NOMO-1 (cell line): Measurements from ENCODE around the gene PPP2R5C.
A peak's percentile ranks its signal among the peaks of the same experiment; 100 is the strongest.

Source experiments
- DNase-seq, 2 experiments: peaks; one replicate each; lab custom pipeline; 2025; ENCODE audit not compliant: unreplicated experiment in 2 of 2; lab: John Stamatoyannopoulos, UW

Gene PPP2R5C

DNA sequence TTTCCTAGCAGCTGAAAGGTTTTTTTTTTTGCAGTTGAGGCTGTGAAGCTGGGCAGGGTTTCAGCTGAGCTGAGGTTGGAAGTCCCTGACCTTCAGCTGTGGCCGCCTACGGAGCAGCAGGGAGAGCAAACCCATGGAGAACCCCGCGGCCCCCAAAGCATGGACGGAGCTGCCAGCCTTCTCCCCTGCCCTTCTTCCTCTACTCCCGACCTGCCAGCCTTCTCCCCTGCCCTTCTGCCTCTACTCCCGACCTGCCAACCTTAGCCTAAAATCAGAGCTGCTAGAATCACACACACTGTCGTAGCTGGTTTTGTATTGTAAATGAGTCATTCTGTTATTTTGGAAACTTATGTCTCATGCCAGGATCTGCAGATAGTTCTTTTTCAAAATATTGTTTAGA, 74.6 kb downstream of the PPP2R5C start:
- no peak for DNase-seq

DNA sequence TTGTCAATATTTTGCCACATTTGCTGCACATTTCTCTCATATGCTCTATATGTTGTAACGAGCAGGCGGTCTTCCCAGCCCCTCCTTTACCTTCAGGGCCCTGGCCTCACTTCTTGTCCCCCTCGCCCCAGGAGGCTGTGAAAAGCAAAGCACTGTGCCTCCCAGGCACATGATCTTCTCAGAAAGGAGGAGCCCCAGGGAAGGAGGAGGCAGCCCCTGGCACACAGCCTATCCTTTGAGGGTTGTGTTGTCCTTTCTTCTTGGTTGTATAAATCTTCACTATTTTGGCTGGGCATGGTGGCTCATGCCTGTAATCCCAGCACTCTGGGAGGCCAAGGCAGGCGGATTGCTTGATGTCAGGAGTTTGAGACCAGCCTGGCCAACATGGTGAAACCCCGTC, 77.0 kb downstream of the PPP2R5C start:
- no peak for DNase-seq

GRCh38 chr14:101839236-101839635, 77.7 kb downstream of the PPP2R5C start:
- no peak for DNase-seq

GRCh38 chr14:101839661-101840060, 78.2 kb downstream of the PPP2R5C start:
- no peak for DNase-seq

- no peak for DNase-seq
Measured at GRCh38 chr14:101840649-101841369, 79.3 kb downstream of the PPP2R5C start.

- DNase-seq, result no peak
Measured at GRCh38 chr14:101843038-101843437, 81.5 kb downstream of the PPP2R5C start.

DNA sequence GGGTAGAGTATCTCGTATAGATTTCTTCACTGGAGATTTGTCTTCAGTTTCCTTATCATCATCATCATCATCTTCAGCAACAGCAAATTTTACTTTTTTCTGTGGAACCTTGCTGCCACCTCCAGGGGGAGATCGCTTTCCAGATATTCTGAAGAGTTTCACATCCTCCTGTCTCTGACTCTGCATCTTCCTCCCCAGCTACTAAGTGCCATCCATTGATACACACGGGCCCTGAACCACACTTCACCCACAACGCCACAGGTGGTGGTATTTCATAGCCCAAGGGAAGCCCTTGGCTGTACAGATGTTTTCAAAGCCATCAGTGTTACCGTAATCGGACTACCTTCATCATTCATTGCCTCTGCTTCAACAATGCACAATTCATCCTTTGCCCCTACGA, 82.2 kb downstream of the PPP2R5C start:
- peak; percentile 73 to 91 for DNase-seq

- no peak for DNase-seq
Measured at GRCh38 chr14:101844219-101844618, 82.7 kb downstream of the PPP2R5C start.

DNA sequence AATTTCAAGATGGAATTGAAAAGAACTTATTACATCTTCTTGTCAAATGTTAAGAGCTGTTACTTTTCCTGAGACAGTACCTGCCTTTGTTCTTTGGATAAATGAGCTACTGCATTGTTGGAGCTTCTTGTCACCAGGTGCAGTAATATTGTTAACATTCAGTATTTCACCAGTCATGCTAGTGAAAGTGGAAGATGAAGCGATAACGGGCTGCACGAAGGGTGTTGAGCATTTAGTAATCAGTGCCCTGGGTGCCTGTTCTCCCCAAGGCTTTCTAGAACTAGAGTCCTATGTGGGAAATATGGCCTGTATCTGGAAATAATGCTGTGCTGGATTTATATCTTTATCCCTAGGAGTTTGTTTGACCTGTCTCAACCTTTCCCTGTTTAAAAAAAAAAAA, 83.2 kb downstream of the PPP2R5C start:
- no peak for DNase-seq

- no peak for DNase-seq
Measured at GRCh38 chr14:101845496-101845895, 84.0 kb downstream of the PPP2R5C start.

- no peak for DNase-seq
Measured at GRCh38 chr14:101845896-101846295, 84.4 kb downstream of the PPP2R5C start.

- no peak for DNase-seq
Measured at GRCh38 chr14:101849125-101849524, 87.6 kb downstream of the PPP2R5C start.

GRCh38 chr14:101849640-101850039, 88.1 kb downstream of the PPP2R5C start:
- no peak for DNase-seq

- DNase-seq, result no peak
Measured at GRCh38 chr14:101851183-101851582, 89.7 kb downstream of the PPP2R5C start.

DNA sequence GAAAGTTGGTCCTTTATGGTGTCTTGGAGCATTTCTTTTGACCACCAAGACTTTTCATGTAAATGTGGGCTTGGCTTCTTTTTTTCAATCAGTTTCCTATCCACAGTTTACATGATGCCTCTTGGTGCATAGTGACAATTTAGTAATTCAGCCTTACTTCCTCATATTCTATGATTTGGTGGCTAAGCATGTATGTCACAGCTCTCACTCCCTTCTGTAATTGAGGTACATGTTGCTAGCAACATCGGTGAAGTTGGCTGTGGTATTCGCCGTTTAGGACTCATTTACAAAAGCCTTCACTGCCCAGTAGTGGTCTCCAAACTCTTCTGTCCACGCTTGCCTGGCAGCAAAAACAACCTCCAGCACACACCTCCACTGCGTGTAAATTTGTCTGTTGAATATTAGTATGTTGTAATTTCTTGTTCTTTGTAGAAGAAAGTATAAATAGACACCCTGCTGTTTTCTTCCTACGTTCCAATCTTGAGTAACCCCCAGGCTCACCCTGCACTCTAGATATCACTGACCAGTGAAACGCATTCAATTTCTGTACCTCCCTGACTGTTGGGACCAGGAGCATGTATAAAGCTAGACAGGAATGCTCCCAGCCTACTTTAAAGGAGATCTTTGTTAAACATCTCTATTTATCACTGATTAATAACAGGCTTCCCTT, 90.4 kb downstream of the PPP2R5C start:
- DNase-seq, result peak; percentile 69 to 95

DNA sequence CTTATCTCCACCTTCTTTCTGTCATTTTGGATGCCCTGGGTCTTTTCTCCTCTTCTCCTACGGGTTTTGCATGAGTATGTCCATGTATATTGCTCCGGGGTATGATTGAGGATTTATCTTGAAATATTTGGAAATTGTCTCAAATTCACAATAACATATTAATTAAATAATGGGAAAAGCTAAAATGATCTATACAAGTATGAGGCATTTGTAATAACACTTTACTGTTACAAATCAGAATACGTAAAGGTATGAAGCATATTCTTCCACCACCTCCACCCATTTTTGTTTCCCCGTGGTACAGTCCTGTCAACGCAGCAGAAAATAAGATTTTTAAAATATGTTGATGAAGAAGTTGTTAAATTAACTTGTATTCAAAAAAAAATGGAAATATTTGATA, 91.3 kb downstream of the PPP2R5C start:
- no peak for DNase-seq

DNA sequence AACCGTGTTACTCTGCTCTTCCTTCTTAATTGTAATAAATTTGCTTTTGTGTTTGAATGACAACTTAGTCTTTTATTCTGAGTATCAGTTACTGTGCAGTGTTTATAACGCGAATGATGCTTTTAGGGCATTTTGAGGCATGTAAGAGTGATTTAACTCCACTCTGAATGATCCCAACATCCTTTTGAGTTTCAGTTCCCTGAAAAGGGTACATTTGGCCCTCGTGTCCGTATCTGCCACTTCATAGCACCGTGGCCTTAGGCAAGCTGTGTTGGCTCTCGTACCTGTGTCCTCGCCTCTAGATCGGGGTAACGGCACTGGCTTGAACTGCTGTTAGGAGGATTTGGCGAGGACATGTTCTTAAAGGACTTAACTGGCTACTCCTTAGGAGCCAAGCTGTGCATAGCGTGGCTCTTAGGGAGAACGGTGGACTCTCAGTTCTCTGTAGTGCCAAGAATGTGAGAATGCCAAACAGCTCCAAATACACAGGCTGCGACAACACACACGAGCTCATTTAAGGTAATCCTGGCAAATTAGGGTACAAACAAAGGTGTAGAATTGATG, 92.0 kb downstream of the PPP2R5C start:
- peak in 1 of 2 experiments; percentile 24 for DNase-seq

- peak; percentile 21 to 57 for DNase-seq
Measured at GRCh38 chr14:101854366-101854765, 92.9 kb downstream of the PPP2R5C start.

GRCh38 chr14:101855958-101856357, 94.4 kb downstream of the PPP2R5C start:
- no peak for DNase-seq

DNA sequence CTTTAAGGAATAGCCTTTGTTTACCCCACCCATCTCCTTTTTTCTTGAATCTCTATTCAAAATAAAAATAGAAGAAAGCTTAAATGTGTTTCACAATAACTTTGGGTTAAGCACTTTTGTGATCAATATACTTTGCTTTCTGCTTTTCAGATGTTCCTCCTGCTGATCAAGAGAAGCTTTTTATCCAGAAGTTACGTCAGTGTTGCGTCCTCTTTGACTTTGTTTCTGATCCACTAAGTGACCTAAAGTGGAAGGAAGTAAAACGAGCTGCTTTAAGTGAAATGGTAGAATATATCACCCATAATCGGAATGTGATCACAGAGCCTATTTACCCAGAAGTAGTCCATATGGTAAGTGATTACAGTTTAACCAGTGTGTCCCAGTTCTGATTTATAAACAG, 95.0 kb downstream of the PPP2R5C start:
- no peak for DNase-seq

DNA sequence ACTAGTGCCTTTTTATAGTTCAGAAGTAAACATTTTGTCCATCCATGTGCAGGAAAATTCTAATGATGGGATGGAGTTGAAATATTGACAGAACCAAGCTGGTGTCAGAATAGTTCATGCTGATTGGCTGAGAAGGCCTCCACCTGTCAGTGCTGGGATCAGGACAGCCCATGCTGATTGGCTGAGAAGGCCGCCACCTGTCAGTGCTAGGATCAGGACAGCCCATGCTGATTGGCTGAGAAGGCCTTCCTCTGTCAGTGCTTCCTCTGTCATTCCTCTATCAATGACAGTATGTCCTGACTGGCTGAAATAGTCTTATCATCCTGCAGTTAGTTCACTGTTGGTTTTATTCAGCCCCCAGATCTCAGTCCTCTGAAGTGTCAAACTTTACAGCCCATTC, 95.7 kb downstream of the PPP2R5C start:
- no peak for DNase-seq
